GM12873 (cell line): ENCODE measurements around the gene AAMP.

Source experiments
- CTCF ChIP-seq: IDR thresholded peaks from 2 replicates; pipeline ENCODE4 v1.5.1; 2012; ENCODE audit warnings: low read depth, mild to moderate bottlenecking, moderate library complexity, low read length, control low read depth; ENCODE audit not compliant: insufficient read depth; ENCODE audit errors: missing control alignments

Gene AAMP

GRCh38 chr2:218219934-218220333, 50.0 kb downstream of the AAMP start:
- no peak for TF ChIP-seq CTCF

DNA sequence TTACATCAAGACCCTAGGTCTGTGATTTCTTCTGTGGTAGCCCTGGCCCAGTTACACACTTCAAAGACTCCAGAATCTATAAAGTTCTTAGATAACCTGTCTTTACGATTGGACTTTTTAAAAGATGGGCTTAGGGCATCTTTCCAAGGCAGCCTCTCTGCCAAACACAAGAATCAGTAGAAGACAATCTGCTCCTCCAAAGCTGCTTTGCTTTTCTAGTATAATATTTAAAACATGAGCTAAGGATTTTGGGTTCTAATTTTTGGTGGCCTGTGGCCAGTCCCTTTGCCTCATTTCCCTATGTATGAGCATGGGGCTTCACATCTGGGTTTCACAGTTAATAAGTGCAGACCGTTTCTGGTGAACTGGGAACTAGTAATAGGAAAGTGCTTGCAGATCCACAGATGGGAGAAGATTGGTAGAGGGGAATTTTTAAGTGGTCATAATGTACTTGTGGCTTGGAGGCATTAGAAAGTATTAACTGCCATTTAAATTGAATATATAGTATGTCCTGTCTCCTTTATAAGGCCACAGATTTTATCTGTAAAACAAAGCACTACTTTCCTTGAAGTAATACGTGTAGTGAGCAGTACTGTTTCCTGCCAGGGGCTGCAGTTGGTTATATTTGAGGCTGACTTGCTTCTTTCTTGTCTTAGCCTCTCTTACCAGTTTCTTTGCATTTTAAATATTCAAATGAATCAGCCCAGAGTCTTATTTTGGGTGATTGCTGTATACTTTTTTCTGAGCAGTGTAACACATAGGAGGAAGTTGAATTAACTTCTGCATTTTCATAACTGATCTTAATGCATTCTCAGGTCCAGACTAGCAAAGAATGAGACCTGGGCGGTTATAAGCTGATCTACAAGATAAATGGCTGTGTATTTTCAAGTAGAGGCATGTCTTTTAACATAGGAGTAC, 51.4 kb downstream of the AAMP start:
- no peak for TF ChIP-seq CTCF

DNA sequence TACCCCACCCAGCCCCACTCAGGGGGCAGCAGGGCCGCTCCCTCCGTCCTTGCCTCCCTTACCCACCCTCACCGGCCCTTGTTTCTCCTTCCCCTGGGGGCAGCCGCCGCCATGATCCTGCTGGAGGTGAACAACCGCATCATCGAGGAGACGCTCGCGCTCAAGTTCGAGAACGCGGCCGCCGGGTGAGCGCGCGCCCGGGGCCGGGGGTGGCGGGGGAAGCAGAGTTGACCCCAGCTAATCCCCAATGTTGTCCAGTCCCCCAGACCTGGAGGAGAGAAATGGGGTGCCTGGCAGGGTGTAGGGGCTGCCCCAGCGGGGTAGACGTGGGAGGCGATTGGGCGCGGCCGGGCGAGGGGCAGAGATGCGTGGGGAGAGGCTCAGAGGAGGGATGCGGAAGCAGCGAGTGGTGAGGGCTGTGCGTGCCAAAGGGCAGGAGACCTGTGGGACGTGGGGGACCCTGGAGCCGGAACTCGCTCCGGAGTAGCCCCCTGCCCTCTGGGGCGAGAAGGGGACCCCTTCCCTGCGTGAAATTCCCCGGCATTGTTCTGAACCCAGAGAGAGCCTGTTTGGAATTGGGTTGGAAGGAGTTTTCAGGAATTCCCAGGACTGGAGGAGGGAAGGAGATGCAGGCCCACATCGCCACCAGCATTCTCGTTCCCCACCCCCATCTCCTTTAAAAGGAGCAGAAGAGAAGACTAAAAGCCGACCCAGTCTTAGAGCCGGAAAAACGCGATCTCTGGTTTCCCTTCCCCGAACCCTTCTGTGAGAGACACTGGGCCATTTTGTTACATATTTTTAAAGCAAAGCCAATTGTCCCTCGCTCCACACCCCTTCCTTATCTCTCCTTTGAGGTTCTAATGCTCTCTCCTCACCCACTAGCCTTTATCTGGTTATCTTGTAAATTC, 52.3 kb downstream of the AAMP start:
- TF ChIP-seq CTCF: no peak

- TF ChIP-seq CTCF: no peak
Measured at GRCh38 chr2:218216674-218217359, 53.1 kb downstream of the AAMP start, which contains the start of gene ARPC2. ARPC2 (plus strand) TSS chr2:218217189; CDS start chr2:218217471, 282 bp downstream.

DNA sequence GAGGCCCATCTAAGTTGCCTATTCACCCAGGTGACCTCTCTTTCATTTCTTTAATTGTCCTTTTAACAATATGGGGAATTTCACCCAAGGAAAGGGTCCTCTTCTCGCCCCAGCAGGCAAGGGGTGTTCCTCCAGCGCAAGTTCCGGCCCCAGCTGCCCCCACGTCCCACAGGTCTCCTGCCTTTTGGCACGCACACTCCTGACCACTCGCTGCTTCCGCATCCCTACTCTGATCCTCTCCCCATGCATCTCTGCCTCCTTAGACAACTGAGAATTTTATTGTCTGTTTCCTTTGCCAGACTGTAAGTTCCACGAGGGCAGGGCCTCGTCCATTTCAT, 53.6 kb downstream of the AAMP start:
- TF ChIP-seq CTCF: no peak
